ENCODE data around the gene LZTS2. TPM values are rescaled to one million over a fixed set of nuclear protein-coding genes. Genes with fewer than 3 reads are reported as not detected.
"Not testable (repeated sequence)": the region's sequence is repeated elsewhere in the genome, so short reads cannot be mapped to it uniquely, and the experiment has no call there.

Gene LZTS2
- total RNA-seq, 1 donor from 2014 or later = 56.7 TPM

DNA sequence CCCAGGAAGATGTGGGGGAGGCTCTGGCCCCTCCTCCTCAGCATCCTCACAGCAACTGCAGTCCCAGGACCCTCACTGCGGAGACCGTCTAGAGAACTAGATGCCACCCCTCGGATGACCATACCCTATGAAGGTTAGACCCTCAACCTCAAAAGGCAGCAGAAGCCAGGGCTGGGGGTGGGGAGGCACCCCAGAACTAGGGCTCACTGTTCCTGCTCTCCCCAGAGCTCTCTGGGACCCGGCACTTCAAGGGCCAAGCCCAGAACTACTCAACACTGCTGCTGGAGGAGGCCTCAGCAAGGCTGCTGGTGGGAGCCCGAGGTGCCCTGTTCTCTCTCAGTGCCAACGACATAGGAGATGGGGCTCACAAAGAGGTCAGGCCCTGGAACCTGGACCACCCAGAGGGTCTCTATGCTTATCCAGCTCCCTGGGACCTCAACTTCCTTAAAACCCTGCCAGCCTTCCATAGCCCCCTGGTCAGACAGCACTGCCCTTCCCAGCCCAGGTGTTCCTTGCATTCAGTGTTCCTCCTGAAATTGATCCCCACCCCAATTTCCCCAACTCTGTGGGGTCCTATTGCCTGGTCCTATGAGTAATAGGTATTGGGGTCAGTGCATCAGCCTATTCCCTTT lies 26.6 kb upstream of the LZTS2 start:
- Mint-ChIP-seq H3K36me3 (ENCODE audit: unreplicated experiment) (peaks cover 6% of the 10 kb centered on the region), H3K27ac (ENCODE audit: unreplicated experiment) (no peak overlapping the region), H3K4me1 (ENCODE audit: low read depth, unreplicated experiment) (peaks cover 13% of the 10 kb centered on the region), H3K9me3 (ENCODE audit: unreplicated experiment) (peaks cover 10% of the 10 kb centered on the region), H3K27me3 (ENCODE audit: unreplicated experiment) (peaks cover 8% of the 10 kb centered on the region), H3K4me3 (ENCODE audit: unreplicated experiment) (no peak overlapping the region)
- no peak for DNase-seq
- TF ChIP-seq, protein P1, sequence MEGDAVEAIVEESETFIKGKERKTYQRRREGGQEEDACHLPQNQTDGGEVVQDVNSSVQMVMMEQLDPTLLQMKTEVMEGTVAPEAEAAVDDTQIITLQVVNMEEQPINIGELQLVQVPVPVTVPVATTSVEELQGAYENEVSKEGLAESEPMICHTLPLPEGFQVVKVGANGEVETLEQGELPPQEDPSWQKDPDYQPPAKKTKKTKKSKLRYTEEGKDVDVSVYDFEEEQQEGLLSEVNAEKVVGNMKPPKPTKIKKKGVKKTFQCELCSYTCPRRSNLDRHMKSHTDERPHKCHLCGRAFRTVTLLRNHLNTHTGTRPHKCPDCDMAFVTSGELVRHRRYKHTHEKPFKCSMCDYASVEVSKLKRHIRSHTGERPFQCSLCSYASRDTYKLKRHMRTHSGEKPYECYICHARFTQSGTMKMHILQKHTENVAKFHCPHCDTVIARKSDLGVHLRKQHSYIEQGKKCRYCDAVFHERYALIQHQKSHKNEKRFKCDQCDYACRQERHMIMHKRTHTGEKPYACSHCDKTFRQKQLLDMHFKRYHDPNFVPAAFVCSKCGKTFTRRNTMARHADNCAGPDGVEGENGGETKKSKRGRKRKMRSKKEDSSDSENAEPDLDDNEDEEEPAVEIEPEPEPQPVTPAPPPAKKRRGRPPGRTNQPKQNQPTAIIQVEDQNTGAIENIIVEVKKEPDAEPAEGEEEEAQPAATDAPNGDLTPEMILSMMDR (IDR thresholded peaks at IDR 0.05; ENCODE audit: partially characterized antibody, unreplicated experiment) = no peak

- not testable (repeated sequence) for H3K9me3 Mint-ChIP-seq (ENCODE audit: unreplicated experiment); H3K27ac Mint-ChIP-seq (ENCODE audit: unreplicated experiment); H3K36me3 Mint-ChIP-seq (ENCODE audit: unreplicated experiment); DNase-seq; H3K4me3 Mint-ChIP-seq (ENCODE audit: unreplicated experiment); H3K27me3 Mint-ChIP-seq (ENCODE audit: unreplicated experiment)
- peaks cover 12% of the 10 kb centered on the region for H3K4me1 Mint-ChIP-seq (ENCODE audit: low read depth, unreplicated experiment)
Observed at GRCh38 chr10:100975397-100975796, 24.2 kb upstream of the LZTS2 start.

DNA sequence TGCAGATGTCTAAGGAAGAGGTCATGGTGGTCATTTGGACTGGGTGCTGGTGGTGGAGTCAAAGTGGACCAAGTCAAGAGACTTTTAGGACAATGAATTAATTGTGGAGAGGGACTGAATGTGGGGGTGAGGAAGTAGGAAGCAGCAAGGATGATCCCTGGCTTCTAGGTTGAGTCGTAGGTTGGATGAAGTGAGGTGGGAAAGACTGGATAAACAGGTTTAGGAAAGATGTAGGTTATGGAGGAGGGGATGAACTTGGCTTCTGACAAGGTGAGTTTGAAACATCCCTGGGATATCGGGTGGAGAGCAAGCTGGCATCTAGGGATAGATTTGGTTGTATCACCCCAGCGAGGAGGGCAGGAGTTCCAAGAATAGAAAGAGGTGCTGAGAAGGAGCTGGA lies 22.7 kb upstream of the LZTS2 start:
- no peaks in the 10 kb centered on the region for H3K4me1 Mint-ChIP-seq (ENCODE audit: low read depth, unreplicated experiment)
- H3K27me3 Mint-ChIP-seq (ENCODE audit: unreplicated experiment) = peaks cover 6% of the 10 kb centered on the region

GRCh38 chr10:100977436-100977835 lies 22.2 kb upstream of the LZTS2 start:
- H3K4me3 Mint-ChIP-seq (ENCODE audit: unreplicated experiment) = no peak overlapping the region
- no peak overlapping the region for H3K27ac Mint-ChIP-seq (ENCODE audit: unreplicated experiment)
- peaks cover 6% of the 10 kb centered on the region for H3K36me3 Mint-ChIP-seq (ENCODE audit: unreplicated experiment)
- TF ChIP-seq, protein P1 (IDR thresholded peaks at IDR 0.05; ENCODE audit: partially characterized antibody, unreplicated experiment) = no peak
- peaks cover 8% of the 10 kb centered on the region for H3K27me3 Mint-ChIP-seq (ENCODE audit: unreplicated experiment)
- no peak for DNase-seq
- H3K9me3 Mint-ChIP-seq (ENCODE audit: unreplicated experiment) = peaks cover 2% of the 10 kb centered on the region
- no peaks in the 10 kb centered on the region for H3K4me1 Mint-ChIP-seq (ENCODE audit: low read depth, unreplicated experiment)

More for the DNA sequence above, 22.7 kb upstream of the LZTS2 start:
- H3K36me3 Mint-ChIP-seq (ENCODE audit: unreplicated experiment) = peaks cover 6% of the 10 kb centered on the region
- peaks cover 2% of the 10 kb centered on the region for H3K9me3 Mint-ChIP-seq (ENCODE audit: unreplicated experiment)
- no peak for DNase-seq
- H3K4me3 Mint-ChIP-seq (ENCODE audit: unreplicated experiment) = no peak overlapping the region
- H3K27ac Mint-ChIP-seq (ENCODE audit: unreplicated experiment) = no peak overlapping the region
- TF ChIP-seq, protein P1 (IDR thresholded peaks at IDR 0.05; ENCODE audit: partially characterized antibody, unreplicated experiment) = no peak

GRCh38 chr10:100978121-100978900 lies 21.3 kb upstream of the LZTS2 start:
- no peaks in the 10 kb centered on the region for H3K4me1 Mint-ChIP-seq (ENCODE audit: low read depth, unreplicated experiment)

More at GRCh38 chr10:100978121-100978900, 21.3 kb upstream of the LZTS2 start:
- Mint-ChIP-seq H3K27me3 (ENCODE audit: unreplicated experiment) (peaks cover 9% of the 10 kb centered on the region), H3K9me3 (ENCODE audit: unreplicated experiment) (peaks cover 2% of the 10 kb centered on the region), H3K4me3 (ENCODE audit: unreplicated experiment) (no peak overlapping the region), H3K36me3 (ENCODE audit: unreplicated experiment) (peaks cover 6% of the 10 kb centered on the region), H3K27ac (ENCODE audit: unreplicated experiment) (no peak overlapping the region)
- TF ChIP-seq, protein P1 (IDR thresholded peaks at IDR 0.05; ENCODE audit: partially characterized antibody, unreplicated experiment) = no peak
- DNase-seq = no peak

Data from glutamatergic neuron (in vitro differentiated cells).